ENCODE measurements around the gene ZNF892.
A peak's percentile ranks its signal among the peaks of the same experiment; 100 is the strongest.

ZNF892 gene

DNA sequence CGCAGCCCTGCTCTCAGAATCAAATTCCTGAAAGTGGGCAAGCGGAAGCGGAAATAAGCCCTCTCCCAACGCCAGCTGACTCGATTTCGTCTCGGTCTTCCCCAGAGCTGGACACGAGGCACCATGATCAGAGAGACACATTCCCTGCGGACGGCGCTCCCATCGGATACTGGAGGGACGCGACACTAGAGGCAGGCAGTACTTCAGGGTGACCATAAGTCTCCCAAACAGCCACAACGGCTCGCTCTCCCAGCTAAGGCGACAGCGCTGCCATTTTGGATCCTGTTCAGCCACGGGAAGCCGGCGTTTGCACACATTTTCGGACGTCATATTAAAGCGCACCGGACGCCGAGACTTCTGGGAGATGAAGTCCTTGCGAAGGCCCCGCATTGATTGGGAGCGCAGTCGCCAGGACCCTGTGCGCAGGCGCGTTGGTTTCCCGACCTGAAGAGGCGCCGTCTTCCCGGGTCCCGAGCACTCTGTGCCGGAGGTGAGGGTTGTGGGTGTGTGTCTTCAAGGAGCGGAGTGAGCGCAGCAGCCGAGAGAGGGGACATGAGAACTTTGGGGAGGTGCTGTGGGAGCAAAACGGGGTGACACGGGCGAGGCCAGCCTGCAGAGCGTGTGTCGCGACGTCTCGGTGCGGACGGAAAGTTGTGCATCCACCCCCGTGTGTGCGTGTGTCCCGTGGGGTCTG lies 41.8 kb upstream of the ZNF892 start, which contains the start of gene ZNF2:
TSS of gene ZNF2 (plus strand) at position 439 of the 694 bp plus-strand sequence. CDS start 10,418 bp downstream, outside the sequence.
- in situ Hi-C loops (cut with HindIII; ENCODE audit: low sequenced_read_pairs), result no loop called here
- peak within 1 kb of the TSS; percentile 75 for H3K4me3 ChIP-seq (ENCODE audit: low read depth, low read length)
- DNase-seq (ENCODE audit: low read depth), result peak; percentile 97
- TF ChIP-seq, protein P1, sequence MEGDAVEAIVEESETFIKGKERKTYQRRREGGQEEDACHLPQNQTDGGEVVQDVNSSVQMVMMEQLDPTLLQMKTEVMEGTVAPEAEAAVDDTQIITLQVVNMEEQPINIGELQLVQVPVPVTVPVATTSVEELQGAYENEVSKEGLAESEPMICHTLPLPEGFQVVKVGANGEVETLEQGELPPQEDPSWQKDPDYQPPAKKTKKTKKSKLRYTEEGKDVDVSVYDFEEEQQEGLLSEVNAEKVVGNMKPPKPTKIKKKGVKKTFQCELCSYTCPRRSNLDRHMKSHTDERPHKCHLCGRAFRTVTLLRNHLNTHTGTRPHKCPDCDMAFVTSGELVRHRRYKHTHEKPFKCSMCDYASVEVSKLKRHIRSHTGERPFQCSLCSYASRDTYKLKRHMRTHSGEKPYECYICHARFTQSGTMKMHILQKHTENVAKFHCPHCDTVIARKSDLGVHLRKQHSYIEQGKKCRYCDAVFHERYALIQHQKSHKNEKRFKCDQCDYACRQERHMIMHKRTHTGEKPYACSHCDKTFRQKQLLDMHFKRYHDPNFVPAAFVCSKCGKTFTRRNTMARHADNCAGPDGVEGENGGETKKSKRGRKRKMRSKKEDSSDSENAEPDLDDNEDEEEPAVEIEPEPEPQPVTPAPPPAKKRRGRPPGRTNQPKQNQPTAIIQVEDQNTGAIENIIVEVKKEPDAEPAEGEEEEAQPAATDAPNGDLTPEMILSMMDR (IDR thresholded peaks at IDR 0.05; ENCODE audit: low read depth, low read length, missing control alignments), result no peak

DNA sequence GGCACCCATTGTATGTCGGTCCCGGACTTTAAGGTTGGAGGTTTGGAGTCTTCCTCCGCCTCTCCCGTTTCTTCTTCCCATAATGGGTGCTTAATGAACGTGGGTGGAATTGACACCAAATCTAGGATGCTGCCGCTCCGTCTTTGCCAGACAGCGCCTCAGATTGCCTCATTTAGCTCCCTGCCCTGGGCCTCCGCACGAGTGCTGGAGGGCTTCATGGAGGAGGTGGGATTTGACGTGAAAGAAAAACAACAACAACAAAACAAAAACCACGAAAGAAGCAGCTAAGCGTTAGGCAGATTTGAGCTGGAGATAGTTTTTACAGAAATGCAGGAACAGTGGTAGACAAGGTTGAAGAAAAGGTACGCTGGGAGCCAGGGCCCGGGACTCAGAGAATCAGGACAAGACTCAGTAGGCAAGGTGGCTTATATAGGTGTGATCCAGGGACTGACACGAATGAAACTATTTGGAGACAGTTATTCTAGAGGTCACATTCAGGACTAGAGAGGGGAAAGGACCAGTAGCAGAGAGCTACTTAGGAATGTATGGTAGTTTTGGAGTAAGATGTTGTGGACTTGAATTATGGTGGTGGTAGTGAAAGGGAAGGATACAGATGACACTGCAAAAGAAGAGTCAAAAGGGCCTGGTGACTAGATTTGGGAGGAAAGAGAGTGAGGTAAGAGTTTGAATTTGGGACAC lies 41.1 kb upstream of the ZNF892 start:
- in situ Hi-C loops (cut with HindIII; ENCODE audit: low sequenced_read_pairs), result no loop called here
- H3K4me3 ChIP-seq (ENCODE audit: low read depth, low read length), result peak overlapping the region; percentile 75
- TF ChIP-seq, protein P1 (IDR thresholded peaks at IDR 0.05; ENCODE audit: low read depth, low read length, missing control alignments), result no peak
- no peak for DNase-seq (ENCODE audit: low read depth)

DNA sequence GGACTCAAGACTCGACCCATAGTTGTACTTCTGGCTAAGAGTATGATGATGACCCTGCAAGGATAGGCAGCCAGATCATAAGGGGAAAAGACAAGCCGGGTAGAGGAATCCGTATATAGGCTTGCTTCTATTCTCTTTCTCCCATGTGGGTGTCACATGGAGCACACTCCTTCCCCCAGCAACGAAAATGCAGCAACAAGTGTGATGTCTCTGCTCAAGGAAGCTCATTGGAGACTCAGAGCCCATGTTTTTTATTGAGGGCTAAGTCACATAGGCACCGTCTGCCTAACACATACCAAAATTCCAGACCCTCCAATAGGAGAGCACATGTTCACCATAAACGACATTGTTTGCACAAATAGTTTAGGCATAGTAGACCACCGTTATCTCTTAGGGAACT lies 35.4 kb upstream of the ZNF892 start:
- in situ Hi-C loops (cut with HindIII; ENCODE audit: low sequenced_read_pairs), result no loop called here
- DNase-seq (ENCODE audit: low read depth), result no peak
- TF ChIP-seq, protein P1 (IDR thresholded peaks at IDR 0.05; ENCODE audit: low read depth, low read length, missing control alignments), result no peak
- H3K4me3 ChIP-seq (ENCODE audit: low read depth, low read length), result no peak overlapping the region

DNA sequence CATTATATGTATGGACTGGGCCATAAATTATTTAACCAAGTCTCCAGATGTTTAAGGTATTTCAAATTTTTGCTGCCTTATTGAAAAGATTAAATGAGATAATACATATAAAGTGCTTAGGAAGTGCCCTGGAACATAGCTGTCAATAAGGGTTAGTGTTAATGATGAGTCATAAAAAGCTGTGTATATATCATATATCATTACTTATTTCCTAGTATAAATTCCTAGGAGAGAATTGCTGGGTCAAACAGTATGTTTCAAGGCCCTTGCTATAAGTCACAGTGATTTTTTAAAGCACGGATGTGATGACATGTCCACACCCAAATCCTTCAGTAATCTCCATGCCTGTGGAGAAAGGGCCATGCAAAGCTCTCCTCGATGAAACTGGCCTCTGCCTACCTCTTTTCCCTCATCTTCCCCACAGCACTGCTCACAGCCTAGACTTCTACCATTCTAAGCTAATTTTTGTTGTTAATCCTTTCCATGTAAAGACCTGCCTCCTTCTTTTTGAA lies 33.2 kb upstream of the ZNF892 start:
- TF ChIP-seq, protein P1 (IDR thresholded peaks at IDR 0.05; ENCODE audit: low read depth, low read length, missing control alignments), result no peak
- in situ Hi-C loops (cut with HindIII; ENCODE audit: low sequenced_read_pairs), result no loop called here
- no peak overlapping the region for H3K4me3 ChIP-seq (ENCODE audit: low read depth, low read length)
- no peak for DNase-seq (ENCODE audit: low read depth)

DNA sequence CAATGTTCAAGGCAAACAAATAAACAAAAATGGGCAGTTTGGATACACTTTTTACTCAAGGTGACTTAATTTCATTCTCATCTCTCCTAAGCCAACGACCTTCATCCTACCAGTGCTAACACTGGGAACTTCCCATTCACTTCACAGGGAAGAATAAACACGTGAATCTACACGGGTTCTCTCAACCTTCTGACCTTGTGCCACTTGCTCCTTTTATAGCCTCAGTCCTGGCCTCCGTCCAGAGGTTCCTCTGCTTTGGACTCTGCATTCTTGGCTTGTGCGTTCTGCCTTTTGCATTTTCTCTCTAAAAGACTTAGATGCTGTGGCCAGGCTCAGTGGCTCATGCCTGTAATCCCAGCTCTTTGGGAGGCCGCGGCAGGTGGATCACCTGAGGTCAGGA lies 27.9 kb upstream of the ZNF892 start:
- in situ Hi-C loops (cut with HindIII; ENCODE audit: low sequenced_read_pairs), result no loop called here
- no peak overlapping the region for H3K4me3 ChIP-seq (ENCODE audit: low read depth, low read length)
- DNase-seq (ENCODE audit: low read depth), result no peak
- TF ChIP-seq, protein P1 (IDR thresholded peaks at IDR 0.05; ENCODE audit: low read depth, low read length, missing control alignments), result no peak

DNA sequence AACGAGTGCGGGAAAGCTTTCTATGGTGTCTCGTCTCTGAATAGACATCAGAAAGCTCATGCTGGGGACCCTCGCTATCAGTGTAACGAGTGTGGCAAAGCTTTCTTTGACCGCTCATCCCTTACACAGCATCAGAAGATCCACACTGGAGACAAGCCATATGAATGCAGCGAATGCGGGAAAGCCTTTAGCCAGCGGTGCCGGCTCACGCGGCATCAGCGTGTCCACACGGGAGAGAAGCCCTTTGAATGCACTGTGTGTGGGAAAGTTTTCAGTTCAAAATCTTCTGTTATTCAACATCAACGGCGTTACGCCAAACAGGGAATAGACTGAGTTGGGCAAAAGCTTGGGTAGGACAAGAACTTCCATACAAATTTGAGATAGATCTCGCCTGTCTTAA lies 25.5 kb upstream of the ZNF892 start:
- no peak for DNase-seq (ENCODE audit: low read depth)
- TF ChIP-seq, protein P1 (IDR thresholded peaks at IDR 0.05; ENCODE audit: low read depth, low read length, missing control alignments), result no peak
- no peak overlapping the region for H3K4me3 ChIP-seq (ENCODE audit: low read depth, low read length)
- in situ Hi-C loops (cut with HindIII; ENCODE audit: low sequenced_read_pairs), result no loop called here
